Ascending aorta (tissue), 2 donors: Measurements from ENCODE around the gene MIDN. TPM values are rescaled to one million over a fixed set of nuclear protein-coding genes. Genes with fewer than 3 reads are reported as not detected.

ENCODE experiments used
- DNase-seq, 2 donors: peaks; one replicate each; pipeline ENCODE4 v3.0.0-alpha.2; 2019; ENCODE audit warnings: low spot score in 2 of 2
- H3K27ac ChIP-seq, 2 donors: fragments of 200-600 bp; sonication (generic); one replicate each; pipeline ENCODE4 v1.5.1; 2016 to 2017; ENCODE audit warnings: mild to moderate bottlenecking in 1 of 2
- H3K27me3 ChIP-seq: fragments of 200-600 bp; sonication (generic); one replicate; pipeline ENCODE4 v1.5.1; 2017
- H3K36me3 ChIP-seq, 2 donors: fragments of 200-600 bp; sonication (generic); one replicate each; pipeline ENCODE4 v1.5.1; 2016
- H3K4me1 ChIP-seq, 2 donors: fragments of 200-600 bp; sonication (generic); one replicate each; pipeline ENCODE4 v1.5.1; 2016 to 2017; ENCODE audit warnings: mild to moderate bottlenecking in 1 of 2
- H3K4me3 ChIP-seq, 2 donors: fragments of 200-600 bp; sonication (generic); one replicate each; pipeline ENCODE4 v1.5.1; 2016 to 2017; ENCODE audit warnings: mild to moderate bottlenecking in 1 of 2
- H3K9me3 ChIP-seq, 2 donors: fragments of 200-600 bp; sonication (generic); one replicate each; pipeline ENCODE4 v1.5.1; 2016
- intact Hi-C: fragments of 100-400 bp; cut with DNase I; formaldehyde crosslinking; loops from one replicate; pipeline ENCODE4 v1.15.1; 2023
- total RNA-seq: library from RNA; depleted of rRNA; stranded (reverse); fragments of >200 nt; gene quantifications from one replicate; pipeline ENCODE4 v1.1.0, GENCODE V29; 2016
- TF ChIP-seq, protein P1 (sequence below), 3 experiments: fragments of 200-600 bp in 2 of 3; fragments of 450-650 bp in 1 of 3; sonication (generic) in 2 of 3; IDR thresholded peaks; one replicate each; pipeline ENCODE4 v1.5.1; 2016 to 2019; ENCODE audit warnings: antibody characterized with exemption in 3 of 3, mild to moderate bottlenecking in 1 of 3, moderate library complexity in 1 of 3

MIDN gene
- total RNA-seq, 1 donor from 2014 or later, result 307 TPM

DNA sequence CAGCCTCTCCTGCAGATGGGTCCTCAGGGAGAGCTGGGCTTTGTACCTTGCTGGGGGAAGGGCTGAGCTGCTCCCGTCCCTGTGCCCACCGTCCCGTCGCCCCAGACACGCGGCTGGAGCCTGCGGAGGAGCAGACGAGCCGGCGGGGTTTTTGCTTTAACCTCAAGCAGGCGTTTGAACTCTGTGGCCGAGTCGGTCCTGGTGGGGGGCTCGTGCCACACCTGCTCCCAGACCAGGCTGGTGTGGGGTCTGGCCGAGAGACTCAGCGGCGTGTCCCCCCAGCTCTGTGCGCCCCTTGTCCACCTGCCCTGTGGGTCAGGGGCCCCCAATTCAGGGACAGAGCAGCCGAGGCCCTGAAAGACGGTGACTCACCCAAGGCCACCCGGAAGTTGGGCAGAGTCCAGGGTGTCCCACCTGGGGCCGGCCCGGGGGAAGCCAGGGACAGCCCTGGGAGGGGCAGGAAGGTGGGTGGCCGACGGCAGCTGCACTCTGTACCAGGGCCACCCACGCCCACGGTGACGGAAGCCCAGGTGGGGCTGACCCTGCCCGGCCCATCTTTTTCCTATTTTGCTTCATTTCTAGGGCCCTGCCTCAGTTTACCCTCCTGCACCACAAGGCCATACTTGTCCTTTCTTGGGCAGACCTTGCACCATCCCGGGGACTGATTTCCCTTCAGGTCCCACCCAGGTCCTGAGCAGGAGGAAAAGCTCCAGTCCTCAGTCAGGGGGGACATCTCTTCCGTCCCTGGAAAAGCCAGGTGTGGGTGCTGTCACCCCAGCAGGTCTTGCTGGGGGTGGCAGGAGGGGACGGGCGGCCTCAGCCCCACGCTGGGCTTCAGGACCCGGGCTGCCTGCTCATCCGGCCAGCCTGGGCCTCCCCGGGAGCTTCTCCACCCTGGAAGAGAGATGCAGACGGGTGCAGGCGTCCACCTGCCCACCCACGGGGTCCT lies 42.6 kb downstream of the MIDN start:
- Histone ChIP-seq H3K4me3 (no peak overlapping the region), H3K9me3 (no peaks in the 10 kb centered on the region), H3K36me3 (no peaks in the 10 kb centered on the region), H3K4me1 (peaks cover 3% of the 10 kb centered on the region in 2 donors), H3K27me3 (peaks cover 31% of the 10 kb centered on the region), H3K27ac (no peak overlapping the region)
- TF ChIP-seq, protein P1, sequence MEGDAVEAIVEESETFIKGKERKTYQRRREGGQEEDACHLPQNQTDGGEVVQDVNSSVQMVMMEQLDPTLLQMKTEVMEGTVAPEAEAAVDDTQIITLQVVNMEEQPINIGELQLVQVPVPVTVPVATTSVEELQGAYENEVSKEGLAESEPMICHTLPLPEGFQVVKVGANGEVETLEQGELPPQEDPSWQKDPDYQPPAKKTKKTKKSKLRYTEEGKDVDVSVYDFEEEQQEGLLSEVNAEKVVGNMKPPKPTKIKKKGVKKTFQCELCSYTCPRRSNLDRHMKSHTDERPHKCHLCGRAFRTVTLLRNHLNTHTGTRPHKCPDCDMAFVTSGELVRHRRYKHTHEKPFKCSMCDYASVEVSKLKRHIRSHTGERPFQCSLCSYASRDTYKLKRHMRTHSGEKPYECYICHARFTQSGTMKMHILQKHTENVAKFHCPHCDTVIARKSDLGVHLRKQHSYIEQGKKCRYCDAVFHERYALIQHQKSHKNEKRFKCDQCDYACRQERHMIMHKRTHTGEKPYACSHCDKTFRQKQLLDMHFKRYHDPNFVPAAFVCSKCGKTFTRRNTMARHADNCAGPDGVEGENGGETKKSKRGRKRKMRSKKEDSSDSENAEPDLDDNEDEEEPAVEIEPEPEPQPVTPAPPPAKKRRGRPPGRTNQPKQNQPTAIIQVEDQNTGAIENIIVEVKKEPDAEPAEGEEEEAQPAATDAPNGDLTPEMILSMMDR (IDR thresholded peaks at IDR 0.05), result no peak
- DNase-seq, result no peak
- intact Hi-C loops, result no loop called here

DNA sequence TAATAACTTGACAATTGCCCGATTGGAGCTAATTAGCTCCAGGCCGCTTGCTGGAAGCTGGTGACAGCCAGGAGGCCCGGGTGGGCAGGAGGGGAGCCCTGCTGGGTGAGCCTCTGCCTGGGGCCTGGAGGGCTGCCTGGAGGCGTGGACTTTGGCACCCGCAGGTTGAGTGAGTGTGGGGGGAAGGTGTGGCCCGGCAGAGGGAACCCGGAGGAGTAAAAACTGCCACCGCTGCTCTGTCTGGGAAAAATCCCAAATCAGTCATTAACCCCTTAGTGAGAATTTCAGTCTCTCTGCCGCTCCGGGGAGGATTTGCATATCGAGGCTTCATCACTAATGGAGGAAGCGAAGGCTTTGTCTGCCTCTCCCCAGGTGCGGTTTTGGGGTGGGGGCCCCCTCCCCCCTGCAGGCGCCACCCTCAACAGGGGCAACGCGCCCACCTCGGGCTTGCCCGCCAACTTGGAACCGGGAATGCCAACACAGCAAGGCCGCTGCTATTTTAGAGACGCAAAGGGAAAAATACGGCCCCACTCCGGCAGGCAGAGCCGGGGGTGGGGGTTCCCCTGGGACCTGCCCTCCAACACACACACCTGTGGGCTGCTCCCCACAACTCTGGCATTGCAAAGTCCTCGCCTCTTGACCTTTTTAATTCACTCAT lies 43.5 kb downstream of the MIDN start:
- Histone ChIP-seq H3K27ac (no peak overlapping the region), H3K4me3 (no peak overlapping the region), H3K9me3 (no peaks in the 10 kb centered on the region), H3K4me1 (peaks cover 3% of the 10 kb centered on the region in 2 donors), H3K27me3 (peaks cover 24% of the 10 kb centered on the region), H3K36me3 (no peaks in the 10 kb centered on the region)
- DNase-seq, result no peak
- intact Hi-C loops, result no loop called here
- TF ChIP-seq, protein P1 (IDR thresholded peaks at IDR 0.05), result no peak

DNA sequence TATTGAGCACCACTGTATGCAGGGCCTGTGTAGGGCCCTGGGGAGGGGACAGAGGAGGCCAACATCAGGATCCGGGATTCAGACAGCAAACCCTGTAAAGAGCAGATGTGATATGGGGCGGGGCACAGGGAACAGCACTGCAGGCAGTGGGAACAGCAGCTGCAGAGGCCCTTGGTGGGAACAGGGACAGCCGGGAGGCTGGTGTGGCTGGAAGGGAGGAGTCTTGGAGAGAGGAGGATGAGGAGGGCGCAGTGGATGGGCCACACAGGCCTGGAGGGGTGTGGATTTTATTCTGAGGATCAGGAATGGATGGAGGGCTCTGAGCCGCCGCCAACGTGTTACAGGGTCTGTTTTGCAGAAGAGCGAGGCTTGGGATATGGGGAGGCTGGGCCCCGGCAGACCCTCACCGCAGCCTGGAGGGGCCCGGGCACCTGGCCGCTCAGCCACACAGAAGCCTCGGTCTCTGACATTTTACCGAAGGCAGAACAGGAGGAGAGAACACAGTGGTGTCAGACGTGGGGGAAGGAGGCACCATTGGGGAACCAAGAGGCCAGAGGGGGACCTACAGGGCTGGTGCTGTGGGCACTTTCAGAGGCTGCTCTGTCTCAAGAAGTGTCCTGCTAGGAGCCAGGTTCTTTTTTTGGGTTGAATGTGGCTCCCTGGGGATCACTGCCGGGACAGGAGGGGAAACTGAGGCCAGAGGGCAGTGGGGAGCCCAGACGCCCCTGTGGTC lies 44.2 kb downstream of the MIDN start:
- Histone ChIP-seq H3K27ac (no peak overlapping the region), H3K4me3 (no peak overlapping the region), H3K27me3 (peaks cover 18% of the 10 kb centered on the region), H3K36me3 (no peaks in the 10 kb centered on the region), H3K4me1 (peaks cover 3% of the 10 kb centered on the region in 2 donors), H3K9me3 (no peaks in the 10 kb centered on the region)
- TF ChIP-seq, protein P1 (IDR thresholded peaks at IDR 0.05), result no peak
- no peak for DNase-seq
- intact Hi-C loops, result no loop called here

DNA sequence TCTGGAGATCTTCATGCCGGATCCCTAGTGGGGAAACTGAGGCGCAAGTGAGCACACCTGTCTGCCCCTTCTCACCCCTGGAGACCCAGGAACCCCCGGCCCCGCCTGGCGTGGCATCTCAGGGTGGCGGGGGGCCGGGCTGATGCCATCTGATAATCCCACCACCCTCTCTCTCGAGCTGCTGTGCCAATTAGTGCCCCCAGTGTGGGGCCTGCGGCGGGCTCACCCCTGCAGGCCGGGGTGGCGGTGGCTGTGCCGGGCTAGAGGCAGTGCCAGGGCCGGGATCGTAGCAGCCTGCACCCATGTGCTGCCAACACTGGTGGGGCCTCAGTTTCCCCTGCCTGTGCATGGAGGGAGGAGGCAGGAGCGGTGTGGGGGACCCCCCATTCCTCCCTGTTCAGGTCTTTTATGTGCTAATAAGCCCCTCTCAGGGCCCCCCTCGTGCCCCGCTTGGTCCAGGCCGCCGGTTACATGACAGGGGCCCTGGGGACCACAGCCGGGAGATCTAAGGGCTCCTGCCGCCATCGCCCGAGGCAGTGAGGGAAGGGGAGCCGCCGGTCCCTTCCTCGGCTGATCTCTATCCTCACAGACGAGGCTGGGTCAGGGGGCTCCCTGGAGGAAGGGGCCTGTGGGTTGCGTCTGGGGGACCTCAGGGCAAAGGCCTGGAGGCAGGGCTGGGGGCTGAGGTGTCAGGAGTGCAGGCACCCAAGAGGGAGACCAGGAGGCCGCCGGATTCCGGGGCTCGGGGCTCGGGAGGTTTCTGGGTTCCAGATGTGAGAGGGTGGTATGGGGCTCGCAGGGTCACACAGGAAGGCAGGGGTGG lies 45.6 kb downstream of the MIDN start:
- TF ChIP-seq, protein P1 (IDR thresholded peaks at IDR 0.05), result no peak
- intact Hi-C loops, result no loop called here
- peaks cover 18% of the 10 kb centered on the region for H3K27me3 ChIP-seq
- H3K9me3 ChIP-seq, result no peaks in the 10 kb centered on the region
- no peak for DNase-seq
- H3K4me3 ChIP-seq, result no peak overlapping the region
- peaks cover 3% of the 10 kb centered on the region in 2 donors for H3K4me1 ChIP-seq
- no peak overlapping the region for H3K27ac ChIP-seq
- H3K36me3 ChIP-seq, result no peaks in the 10 kb centered on the region

DNA sequence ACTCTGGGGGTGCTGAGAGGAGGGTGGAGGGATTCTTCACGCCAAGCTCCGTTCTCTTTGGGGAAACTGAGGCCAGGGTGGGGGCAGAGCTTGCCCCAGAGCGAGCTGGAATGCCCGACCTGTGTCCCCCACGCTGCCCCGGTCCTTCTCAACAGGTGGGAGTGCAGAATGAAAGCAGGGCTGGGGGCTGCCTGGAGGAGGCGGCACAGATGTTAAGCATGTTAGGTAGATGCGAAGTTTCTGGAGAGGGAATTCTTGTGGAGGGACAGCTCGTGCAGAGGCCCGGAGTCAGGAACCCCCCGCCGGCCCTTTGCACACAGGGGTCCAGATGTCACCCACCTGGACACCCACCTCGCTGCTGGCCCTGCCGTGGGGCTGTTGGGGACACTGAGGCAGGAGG lies 46.3 kb downstream of the MIDN start:
- intact Hi-C loops, result no loop called here
- H3K27ac ChIP-seq, result no peak overlapping the region
- H3K9me3 ChIP-seq, result no peaks in the 10 kb centered on the region
- H3K27me3 ChIP-seq, result peaks cover 18% of the 10 kb centered on the region
- peaks cover 3% of the 10 kb centered on the region in 2 donors for H3K4me1 ChIP-seq
- no peak overlapping the region for H3K4me3 ChIP-seq
- DNase-seq, result no peak
- no peaks in the 10 kb centered on the region for H3K36me3 ChIP-seq
- TF ChIP-seq, protein P1 (IDR thresholded peaks at IDR 0.05), result no peak
